ENCODE results near the gene CTIF. TPM values are rescaled to one million over a fixed set of nuclear protein-coding genes. Genes with fewer than 3 reads are reported as not detected.
"Not testable (repeated sequence)": the region's sequence is repeated elsewhere in the genome, so short reads cannot be mapped to it uniquely, and the experiment has no call there.

The CTIF gene
- total and polyA plus RNA-seq, 12 donors = 44.5 to 74.1 (median 58.9) TPM

DNA sequence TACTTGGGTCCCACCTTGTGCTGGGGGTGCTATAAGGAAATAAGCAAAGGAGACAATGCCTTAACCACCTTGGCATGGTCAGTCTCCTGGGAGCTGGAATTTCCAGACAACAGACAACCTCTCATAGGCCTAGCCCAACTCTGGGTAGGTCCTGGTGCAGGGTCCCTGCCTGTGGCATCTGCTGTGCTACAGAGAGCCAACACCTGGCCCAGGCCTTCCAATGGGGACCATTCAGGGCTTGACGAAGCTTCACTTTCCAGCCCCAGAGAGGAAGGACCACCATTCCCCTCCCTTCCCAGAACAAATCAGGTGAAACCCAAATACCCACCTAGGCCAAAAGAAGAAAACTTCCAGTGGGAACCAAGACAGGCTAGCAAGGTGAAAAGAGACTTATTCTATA is 329.1 kb downstream of the CTIF start:
- H3K4me1 ChIP-seq = peaks cover 0 to 24% (median 4%) of the 10 kb centered on the region in 9 donors
- H3K27me3 ChIP-seq = no peaks in the 10 kb centered on the region
- DNase-seq (no peak), ATAC-seq (no peak)
- intact Hi-C loops (cut with DNase I) = loop anchor here in 1 of 10 donors (10.0 kb wide), 1 partner anchor 63 kb away; no protein-coding TSS in a partner anchor
- WGBS, 2 donors = 50 to 100% methylated on average over 1 of the region's 1 CpG
- H3K27ac ChIP-seq = no peak overlapping the region
- TF ChIP-seq, protein P1, sequence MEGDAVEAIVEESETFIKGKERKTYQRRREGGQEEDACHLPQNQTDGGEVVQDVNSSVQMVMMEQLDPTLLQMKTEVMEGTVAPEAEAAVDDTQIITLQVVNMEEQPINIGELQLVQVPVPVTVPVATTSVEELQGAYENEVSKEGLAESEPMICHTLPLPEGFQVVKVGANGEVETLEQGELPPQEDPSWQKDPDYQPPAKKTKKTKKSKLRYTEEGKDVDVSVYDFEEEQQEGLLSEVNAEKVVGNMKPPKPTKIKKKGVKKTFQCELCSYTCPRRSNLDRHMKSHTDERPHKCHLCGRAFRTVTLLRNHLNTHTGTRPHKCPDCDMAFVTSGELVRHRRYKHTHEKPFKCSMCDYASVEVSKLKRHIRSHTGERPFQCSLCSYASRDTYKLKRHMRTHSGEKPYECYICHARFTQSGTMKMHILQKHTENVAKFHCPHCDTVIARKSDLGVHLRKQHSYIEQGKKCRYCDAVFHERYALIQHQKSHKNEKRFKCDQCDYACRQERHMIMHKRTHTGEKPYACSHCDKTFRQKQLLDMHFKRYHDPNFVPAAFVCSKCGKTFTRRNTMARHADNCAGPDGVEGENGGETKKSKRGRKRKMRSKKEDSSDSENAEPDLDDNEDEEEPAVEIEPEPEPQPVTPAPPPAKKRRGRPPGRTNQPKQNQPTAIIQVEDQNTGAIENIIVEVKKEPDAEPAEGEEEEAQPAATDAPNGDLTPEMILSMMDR (IDR thresholded peaks at IDR 0.05) = no peak
- H3K9me3 ChIP-seq = peaks cover 0 to 12% (median 0%) of the 10 kb centered on the region in 11 donors
- peaks cover 0 to 2% (median 0%) of the 10 kb centered on the region in 9 donors for H3K36me3 ChIP-seq
- no peak overlapping the region for H3K4me3 ChIP-seq

DNA sequence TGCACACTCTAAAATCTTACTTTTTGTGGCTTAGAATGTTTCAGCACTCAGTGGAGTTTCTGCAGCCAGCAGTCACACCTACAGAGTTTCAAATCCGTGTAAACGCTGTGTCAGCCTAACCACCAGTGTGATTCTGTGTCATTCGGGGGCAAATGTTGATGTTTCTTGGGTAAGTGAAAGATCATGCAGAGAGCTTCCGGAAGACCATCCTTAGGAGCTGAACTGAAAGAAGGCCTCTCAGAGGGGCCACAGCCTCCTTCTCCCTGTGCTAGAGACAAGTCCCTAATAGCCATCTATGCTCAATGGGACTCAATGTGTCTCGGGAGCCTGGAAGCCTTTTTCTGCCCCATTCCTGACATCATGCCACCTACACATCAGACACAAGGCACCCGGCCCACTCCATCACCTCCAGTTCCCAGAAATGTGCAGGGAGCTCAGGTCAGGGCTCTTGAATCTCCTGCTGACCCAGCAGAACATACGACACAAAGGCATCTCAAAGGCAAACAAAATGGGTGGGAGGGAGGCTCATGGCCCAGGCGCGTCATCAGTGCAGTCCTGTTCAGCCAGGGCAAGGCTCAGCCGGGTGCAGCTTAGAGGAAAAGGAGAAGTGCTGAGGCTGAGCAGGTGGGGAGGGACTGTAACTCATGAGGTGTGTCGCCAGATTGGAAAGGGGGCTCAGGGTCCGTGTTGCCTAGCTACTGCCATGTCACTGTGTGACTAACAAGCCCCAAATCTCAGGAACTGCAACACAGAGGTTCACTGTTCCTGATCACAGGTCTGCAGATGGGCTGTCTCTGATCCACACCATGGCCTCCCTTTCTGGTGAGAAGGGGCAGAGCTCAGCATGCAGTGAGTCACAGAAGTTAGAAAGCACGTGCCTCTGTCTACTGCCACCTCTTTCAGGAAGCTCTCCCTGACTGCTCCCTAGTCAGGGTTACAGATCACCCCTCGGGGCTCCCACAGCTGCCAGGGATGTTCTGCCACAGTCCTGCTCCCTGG is 329.9 kb downstream of the CTIF start:
- no peak overlapping the region for H3K27ac ChIP-seq
- H3K9me3 ChIP-seq = peaks cover 0 to 12% (median 0%) of the 10 kb centered on the region in 11 donors
- H3K4me3 ChIP-seq = no peak overlapping the region
- DNase-seq (no peak), ATAC-seq (no peak)
- TF ChIP-seq, protein P1 (IDR thresholded peaks at IDR 0.05) = no peak
- H3K36me3 ChIP-seq = no peaks in the 10 kb centered on the region
- intact Hi-C loops (cut with DNase I) = loop anchor here in 1 of 10 donors (10.0 kb wide), 1 partner anchor 64 kb away; no protein-coding TSS in a partner anchor
- peaks cover 0 to 27% (median 4%) of the 10 kb centered on the region in 9 donors for H3K4me1 ChIP-seq
- no peaks in the 10 kb centered on the region for H3K27me3 ChIP-seq
- WGBS, 2 donors = 85 to 90% methylated on average over 14 of the region's 14 CpGs

DNA sequence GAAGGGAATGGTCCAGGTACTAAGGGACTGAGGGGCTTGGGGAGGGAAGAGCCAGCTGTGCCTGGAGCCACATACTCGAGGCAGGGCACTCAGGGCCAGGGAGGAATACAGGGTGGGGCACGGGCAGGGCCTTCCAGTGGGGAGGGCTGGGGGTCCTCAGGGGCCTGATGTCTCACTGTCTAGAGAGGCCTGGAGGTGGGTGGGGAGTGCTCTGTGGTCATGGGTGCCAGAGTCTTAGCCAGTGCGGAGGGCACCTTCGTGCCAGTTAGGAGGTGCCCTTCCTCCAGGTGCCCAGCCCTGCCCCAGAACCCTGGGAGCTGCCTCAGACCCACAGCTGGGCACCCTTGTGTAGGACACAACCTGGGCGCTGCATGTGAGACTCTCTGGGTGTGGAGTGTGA is 330.8 kb downstream of the CTIF start:
- intact Hi-C loops (cut with DNase I) = loop anchor here in 1 of 10 donors (10.0 kb wide), 1 partner anchor 65 kb away; no protein-coding TSS in a partner anchor
- DNase-seq = no peak
- Histone ChIP-seq H3K27me3 (no peaks in the 10 kb centered on the region), H3K9me3 (peaks cover 0 to 12% (median 0%) of the 10 kb centered on the region in 11 donors), H3K4me3 (no peak overlapping the region), H3K27ac (no peak overlapping the region), H3K36me3 (no peaks in the 10 kb centered on the region), H3K4me1 (peaks cover 0 to 35% (median 4%) of the 10 kb centered on the region in 9 donors)
- 82 to 87% methylated on average over 5 of the region's 5 CpGs for WGBS, 2 donors
- peak in 1 of 8 donors; percentile 7 for ATAC-seq
- TF ChIP-seq, protein P1 (IDR thresholded peaks at IDR 0.05) = no peak

DNA sequence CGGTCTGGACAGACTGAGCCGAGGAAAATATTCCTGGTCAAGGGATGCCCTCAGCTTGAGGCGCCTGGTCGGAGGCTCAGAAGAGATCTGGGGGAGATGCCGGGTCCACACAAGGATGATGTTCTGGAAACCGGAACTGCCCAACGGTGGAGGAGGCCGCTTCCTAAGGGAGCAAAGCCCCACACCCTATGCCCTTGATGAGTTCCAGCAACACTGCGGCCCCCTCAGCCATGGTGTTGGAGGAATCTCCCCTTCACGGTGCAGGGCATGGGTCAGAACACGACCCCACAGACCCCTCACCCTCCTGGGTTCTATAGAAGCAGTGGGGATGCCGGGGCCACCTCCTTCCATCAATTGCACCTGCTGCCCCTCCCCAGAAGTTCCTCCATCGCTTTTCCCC is 332.1 kb downstream of the CTIF start:
- H3K9me3 ChIP-seq; DNase-seq; H3K27ac ChIP-seq; H3K36me3 ChIP-seq; intact Hi-C loops (cut with DNase I); H3K4me3 ChIP-seq; H3K27me3 ChIP-seq; ATAC-seq: not testable (repeated sequence)
- H3K4me1 ChIP-seq = peaks cover 0 to 36% (median 4%) of the 10 kb centered on the region in 9 donors
- WGBS, 2 donors = 88 to 94% methylated on average over 12 to 13 of the region's 13 CpGs

All from heart right ventricle (tissue), 16 donors.